Measurements from ENCODE around the gene ADAM12.

The ADAM12 gene

DNA sequence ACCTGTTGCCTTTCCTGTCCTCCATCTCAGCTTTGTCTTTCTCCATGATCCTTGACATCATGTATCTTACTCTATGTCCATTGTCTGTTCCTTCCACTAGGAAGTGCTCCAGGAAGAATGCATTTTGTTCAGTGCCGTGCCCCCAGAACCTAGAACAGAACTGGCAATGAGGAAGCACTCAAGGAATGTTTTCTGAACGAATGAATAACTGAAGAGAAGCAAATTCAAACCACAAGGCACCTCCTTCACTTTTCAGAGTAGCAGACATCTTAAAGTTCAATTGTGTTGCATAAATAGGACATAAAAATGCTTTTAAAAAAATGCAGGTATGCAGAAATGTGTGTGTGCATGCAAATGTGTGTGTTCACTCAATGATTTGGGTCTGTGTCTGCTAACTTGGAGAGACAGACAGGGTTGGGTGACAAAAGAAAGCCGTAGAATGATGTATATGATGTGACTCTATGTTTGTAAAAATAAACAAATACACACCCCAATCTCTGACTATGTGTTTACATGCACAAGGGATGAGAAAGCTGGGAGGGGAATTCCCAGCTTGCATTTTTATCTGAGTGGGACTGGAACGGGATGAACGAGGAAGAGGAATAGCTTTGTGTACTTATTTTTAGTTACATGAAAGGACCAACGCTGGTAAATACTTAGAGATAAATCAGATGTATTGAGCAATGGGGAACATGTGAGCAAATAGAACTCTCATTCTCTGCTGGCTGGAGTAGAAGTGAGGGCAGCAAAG lies 254.2 kb downstream of the ADAM12 start:
- DNase-seq: no peak

DNA sequence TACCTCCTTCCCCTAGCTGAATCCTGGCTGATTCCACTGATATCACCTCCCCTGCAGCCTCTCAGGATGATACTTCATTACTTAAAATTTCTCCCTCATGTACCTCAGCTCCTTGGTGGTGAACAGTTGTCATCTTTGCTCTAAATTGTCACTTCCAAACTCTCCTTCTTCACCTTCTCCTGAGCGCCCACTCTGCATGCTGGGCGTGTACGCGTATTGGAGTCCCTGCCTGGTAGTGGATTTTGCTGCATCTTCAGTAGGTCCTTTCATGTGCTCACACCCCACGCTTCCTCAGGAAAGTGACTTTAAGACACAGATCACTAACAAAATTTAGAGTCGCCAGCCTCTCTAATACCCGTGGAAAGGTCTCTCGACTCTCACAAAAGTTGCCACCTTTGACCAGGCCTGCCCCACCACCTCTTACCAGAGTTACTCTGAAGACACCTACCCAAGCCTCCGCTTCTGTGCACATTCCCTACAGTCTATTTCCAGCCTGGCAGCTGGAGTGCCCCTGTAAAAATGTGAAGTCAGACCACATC lies 255.1 kb downstream of the ADAM12 start:
- DNase-seq: no peak

DNA sequence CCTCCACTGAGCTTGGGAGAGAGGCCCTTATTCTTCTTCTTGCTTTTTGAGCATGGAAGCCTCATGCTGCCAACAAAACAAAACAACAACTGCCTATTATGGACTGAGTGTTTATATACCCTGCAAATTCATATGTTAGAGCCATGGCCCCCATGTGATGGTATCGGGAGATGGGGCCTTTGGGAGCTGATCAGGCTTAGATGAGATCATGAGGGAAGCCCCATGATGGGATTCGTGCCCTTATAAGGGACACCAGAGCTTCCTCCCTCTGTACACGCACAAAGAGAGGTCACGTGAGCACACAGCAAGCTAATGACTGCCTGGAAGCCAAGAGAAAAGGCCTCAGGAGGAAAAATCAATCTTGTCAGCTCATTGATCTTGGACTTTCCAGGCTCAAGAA lies 256.9 kb downstream of the ADAM12 start:
- DNase-seq: no peak

DNA sequence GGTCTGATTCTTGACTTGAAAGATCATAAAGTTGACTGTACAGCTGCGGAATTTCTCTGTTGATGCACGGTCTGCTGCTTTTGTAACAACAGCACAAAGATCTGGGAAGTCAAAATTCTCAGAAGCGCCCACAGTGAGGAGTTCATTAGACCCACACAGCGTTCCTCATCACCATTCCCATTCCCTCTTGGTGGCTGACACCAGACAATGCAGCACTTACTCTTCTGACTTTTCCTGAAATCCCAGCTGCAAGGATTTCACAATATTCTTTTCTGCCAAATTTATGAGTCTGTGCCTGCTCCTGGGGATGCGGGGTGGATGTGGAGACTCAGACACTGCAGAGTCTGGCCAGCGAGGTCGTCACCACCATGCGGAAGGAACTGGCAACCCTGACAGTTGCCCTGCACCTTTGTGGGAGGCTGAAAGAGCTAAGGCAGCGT lies 258.0 kb downstream of the ADAM12 start:
- DNase-seq: no peak

DNA sequence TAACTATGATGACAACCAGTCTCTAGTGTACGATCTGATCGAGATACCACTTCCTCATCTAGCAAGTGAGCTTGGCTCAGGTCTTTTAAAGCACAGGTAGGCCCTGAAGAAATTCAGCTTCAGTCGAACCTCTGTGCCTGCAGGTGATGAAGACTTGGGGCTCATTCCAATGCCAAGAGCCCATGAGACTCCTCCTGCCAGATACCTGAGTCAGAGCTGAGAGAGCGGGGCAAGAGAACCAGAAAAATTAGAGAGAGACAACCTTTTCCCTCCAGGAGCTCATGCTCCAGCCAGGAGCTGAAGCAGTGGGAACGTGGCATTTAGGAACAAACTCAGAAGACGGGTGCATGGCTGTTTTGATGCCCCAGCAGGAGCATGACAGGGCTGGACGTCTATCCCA lies 259.3 kb downstream of the ADAM12 start:
- DNase-seq: no peak

DNA sequence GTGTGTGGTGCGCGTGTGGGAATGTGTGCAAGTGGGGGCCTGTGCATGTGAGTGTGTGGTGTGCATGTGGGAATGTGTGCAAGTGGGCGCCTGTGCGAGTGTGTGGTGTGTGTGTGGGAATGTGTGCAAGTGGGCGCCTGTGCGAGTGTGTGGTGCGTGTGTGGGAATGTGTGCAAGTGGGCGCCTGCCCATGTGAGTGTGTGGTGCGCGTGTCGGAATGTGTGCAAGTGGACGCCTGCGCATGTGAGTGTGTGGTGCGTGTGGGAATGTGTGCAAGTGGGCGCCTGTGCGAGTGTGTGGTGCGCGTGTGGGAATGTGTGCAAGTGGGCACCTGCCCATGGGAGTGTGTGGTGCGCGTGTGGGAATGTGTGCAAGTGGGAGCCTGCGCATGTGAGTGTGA lies 259.7 kb downstream of the ADAM12 start:
- no peak for DNase-seq

DNA sequence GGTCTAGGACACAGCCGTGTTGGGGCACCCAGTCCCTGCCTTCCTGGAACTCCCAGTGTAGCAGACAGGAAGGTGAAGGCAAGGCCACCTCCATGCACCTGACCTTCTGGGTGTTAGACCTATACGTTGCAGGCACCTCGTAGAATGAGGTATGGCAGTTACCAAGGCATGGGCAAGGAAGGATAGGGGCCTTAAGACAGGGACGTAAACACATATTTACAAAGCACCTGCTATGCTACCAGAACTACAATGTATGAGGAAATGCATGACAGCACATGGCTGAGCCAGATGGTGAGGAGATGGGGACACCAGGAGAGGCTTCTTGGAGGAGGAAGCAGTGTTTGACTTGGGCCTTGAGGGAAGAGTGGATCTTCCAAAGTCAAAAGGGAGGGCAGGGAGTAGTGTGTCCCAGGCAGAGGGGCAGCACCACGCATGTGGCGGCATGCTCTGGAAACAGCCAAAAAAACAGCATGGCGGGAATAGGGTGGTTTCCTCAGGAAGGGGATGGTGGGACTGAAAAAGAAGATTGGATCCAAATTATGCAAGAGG lies 260.7 kb downstream of the ADAM12 start:
- DNase-seq: no peak

DNA sequence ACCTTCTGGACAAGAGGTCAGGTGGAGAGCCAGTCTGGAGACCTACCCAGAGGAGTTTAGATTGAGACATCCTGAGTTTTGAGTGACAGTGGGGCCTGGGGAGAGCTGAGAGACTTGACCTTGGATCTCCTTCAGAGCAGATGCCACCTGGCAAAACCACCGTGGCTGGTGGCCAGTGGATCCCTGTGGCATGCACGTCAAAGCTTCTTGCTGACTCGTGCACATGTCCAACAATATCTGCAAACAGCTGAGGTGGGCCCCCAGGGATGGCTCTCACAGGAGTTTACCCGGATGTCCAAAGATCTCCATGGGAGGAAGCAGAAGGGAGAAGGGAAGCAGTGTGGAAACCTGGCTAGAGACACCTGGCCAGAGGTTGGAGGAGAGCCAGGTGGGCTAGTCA lies 261.4 kb downstream of the ADAM12 start:
- DNase-seq: no peak

DNA sequence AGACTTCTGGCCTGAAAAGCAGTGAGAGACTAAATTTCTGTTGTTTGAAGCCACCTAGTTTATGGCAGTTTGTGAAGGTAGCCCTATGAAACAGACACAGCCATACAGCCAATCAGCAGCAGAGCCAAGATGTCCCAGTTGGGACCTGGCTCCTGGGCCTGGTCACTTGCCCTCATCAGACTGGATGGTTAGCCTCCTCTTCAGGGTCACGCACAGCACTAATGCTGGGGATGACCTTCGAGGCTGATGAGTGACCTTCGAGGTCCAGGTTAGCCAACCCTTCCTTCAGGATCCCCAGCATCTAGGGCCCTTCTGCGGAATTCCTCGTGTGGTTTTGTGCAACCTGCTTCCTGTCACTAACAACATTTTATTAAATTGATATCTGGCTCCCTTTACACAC lies 262.3 kb downstream of the ADAM12 start:
- no peak for DNase-seq

DNA sequence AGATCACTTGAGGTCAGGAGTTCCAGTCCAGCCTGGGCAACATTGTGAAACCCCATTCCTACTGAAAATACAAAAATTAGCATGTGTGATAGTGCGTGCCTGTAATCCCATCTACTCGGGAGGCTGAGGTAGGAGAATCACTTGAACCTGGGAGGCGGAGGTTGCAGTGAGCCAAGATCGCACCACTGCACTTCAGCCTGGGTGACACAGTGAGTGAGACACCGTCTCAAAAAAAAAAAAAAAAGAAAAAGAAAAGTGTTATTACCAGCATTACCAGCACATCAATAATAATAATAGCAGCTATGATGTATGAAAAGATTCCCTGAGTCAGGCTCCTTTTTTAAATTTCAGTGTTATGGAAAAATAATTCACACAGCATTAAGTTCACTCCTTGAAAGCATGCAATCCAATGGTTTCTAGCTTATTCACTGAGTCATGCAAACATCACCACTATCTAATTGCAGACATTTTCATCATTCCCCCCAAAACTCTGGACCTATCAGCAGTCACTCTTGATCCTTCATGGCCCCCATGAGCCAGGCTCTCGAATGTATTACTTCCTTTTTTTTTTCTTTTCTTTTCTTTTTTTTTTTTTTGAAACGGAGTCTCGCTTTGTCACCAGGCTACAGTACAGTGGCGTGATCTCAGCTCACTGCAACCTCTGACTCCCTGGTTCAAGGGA lies 263.5 kb downstream of the ADAM12 start:
- no peak for DNase-seq

DNA sequence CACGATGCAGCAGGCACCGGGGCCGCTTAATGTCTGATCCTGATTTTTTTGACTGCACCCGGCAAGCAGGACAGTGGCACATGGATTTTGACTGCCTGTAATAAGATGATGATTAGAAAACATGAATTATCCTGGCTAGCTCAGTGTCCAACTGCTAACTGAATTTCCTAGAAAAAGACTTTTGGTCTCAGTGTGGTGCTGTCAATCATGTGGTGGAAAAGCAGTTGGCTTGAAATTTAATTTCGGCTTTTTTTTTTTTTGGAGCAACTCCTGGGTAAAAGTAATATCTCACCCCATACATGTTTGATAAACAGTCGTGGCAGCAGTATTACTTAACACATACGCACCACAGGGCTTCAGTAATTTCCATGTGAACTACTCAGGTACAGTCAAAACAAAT lies 264.2 kb downstream of the ADAM12 start:
- DNase-seq: no peak

DNA sequence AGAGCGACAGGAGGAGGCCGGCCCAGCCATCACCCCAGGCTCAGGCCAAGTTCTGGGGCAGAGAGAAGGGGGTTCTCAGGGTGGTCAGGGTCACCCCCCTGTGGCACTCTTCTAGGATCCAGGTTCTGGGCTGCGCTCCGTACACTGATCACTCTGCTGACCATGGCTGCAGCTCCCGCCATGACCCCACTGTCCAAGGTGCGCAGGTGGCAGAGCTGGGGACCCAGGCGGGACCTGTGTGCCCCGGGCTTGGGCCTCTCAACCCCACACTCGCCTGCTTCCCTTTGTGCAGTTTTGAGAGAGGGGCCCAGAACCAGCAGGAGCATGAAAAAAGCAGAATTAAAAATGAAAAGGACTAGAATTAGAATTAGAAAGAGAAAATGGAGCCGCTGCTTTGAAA lies 264.8 kb downstream of the ADAM12 start:
- no peak for DNase-seq

DNA sequence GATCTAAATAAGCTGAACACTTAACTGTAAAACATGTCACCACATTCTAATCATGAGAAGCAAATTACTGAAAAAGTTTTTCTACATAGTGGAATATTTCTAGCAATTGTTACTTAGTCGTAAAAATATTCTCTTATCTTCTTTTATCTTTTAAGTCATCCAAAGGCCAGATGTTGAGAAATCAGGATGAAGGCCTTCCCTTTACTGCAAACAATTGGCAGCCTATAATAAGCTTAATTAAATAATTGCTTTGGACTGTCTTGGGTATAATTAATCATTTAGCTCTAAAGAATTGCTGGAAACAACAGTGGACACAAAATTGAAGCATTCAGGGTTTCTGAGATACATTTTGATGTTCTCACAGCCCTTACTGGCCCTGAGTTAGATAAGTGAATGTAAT lies 265.4 kb downstream of the ADAM12 start:
- DNase-seq: no peak

DNA sequence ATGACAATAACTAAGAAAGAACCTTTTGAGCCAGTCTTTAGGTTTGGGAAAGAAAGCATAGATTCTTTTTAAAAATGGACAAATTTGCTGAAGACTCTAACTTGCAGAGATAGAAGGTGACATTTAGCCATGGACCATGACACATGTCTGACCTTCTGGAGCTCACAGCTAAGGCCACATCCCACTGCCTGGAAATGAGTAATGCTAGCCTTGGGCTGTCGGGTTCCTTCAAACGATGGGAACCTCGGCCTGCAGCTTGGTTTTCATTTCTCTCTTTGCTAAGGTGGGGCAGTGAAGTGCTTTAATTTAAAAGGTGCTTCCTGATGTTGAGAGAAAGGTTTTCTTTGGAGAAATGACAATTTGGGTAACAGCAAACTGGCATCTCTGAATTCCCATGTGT lies 268.7 kb downstream of the ADAM12 start:
- DNase-seq: no peak

DNA sequence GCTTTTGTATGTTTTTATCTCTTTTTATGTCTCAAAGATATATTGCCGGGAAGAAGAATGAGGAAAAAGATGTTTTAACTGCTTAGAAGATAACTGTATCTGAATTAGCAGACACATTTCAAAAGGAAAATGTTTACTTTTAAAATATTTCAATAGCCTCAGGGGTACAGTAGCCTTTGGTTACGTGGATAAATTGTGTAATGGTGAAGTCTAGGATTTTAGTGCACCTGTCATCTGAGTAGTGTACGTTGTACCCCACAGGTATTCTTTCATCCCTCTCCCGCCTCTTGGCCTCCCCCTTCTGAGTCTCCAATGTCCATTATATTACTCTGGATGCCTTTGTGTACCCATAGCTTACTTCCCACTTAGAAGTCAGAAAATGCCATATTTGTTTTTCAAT lies 269.8 kb downstream of the ADAM12 start:
- no peak for DNase-seq

DNA sequence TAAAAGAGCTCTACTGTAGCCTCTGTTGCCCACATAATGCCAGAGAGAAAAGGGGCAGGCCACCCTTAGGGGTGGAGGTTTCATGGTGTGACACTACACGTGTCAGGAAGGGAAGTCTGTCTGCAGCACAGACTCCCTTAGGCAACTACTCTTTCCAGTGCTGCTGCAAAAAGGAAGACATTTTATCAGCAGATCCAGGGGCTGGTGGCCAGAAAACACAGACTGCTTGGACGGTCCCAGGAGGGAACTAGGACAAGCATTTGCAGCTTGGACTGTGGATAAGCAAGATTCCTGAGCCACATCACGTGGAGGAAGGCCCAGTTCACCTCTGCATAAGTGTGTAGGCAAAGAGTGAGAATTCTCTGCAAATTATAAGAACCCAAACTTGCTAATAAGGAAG lies 271.1 kb downstream of the ADAM12 start:
- DNase-seq: no peak

DNA sequence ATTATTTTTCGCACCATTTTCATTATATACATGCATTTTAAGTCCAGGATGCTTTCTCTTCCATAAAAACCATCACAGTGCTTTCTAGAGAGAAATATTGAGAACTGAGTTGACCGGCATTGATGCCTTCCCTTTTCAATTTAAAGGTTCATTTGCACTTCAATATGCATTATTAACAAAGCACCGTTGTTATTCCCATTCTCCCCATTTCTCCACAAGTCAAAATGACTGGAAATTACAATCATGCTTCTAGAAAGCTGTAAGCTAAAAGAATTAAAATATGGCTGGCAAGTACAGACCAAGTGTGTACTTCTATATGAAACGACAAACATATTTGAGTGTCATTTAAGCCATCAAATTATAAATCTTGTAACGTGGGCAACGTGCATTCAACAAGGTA lies 272.4 kb downstream of the ADAM12 start:
- no peak for DNase-seq

DNA sequence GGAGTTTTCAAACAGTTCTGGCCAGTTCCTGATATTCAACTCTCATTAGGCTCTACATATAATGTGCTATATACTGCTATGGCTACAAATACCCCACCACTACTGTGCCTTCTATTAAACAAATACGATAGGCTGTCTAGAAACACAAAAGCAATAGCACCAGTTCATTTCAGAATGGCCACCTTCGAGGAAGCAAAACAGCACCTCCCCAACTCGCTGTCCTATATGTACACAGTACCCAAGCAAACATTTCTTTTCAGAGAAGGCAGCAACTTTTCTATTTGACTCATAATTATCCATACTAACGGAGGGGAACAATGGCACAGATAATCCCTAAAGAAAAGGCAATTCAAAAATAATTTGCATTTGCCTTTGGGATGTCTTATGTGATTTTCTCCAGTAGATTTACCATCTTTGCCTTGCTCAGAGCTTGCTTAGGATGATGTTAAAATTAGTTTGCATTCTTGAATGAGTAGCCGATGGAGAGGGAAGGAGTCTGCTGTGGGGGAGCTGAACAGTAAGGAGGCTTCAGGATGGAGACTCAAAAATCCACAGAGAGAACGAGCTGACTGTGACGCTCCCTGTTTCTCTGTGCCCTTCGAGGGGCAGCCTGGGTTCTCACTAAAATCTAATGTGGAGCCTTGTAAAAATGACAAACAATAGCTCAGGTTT lies 273.3 kb downstream of the ADAM12 start:
- DNase-seq: no peak

DNA sequence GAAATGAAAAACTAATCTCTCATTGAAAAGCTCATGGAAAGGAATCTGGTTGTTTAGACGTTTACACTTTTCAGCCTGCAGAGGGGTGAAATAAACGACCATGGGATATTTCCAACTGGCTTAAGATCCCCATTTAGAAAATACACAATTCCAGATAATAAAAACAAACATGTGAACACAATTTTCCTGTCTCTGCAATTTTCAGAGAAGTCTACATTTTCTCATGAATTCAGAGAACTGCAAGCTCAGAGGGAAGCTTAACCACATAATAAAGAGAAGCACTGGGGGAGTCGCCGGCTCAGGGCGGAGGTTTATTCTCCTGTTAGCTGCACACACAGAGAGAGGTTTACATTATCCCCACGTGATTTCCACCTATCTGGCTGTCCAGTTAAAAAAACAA lies 276.8 kb downstream of the ADAM12 start:
- no peak for DNase-seq

DNA sequence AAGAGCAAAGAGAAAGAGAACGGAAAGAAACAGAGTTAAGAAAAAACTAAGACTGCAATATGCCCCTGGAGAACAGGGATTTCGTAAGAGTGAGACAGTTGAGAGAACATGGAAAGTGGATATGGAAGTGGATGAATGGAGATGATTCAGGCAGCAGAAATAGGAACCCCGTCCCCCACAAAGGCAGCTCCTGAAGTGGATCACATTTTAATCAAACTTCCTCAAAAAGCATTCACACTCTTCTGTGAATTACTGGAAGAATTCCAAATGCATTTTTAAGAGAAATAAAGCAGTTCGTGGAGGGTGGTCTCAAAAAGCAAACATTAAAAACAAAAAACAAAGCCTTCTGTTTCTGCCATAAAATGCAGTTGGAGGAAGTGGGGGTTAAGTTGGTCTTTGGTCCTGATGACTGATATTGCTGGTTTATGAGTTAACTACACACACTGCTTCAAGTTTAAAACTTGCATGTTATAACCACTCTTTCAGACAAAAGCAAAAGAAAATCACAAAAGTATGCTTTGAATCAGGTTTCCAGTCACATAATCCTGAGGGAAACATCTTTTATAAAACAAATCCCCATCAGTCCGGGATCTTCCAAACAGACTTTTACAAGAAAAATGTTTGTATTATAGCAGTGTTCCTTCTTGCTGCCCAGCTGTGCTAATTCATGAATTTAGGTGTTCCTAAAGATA lies 277.6 kb downstream of the ADAM12 start:
- DNase-seq: no peak

DNA sequence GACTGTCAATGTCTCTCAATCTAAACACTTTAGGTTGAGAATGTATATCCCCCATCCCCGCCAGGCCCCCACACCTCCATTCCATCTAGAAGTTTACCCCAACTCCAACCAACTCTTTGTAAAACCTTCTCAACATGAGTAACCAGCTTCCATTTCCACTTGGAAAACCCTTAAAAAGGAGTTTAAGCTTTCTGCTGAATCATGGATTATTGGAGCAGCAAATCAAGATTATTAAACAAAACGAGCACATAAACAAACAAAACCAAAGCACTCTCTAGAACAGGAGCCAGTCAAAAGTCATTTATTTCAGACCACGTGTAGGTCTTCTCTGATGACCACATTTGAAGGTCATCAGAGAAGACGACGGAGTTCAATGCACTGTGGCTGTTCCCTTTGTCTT lies 278.4 kb downstream of the ADAM12 start:
- no peak for DNase-seq

DNA sequence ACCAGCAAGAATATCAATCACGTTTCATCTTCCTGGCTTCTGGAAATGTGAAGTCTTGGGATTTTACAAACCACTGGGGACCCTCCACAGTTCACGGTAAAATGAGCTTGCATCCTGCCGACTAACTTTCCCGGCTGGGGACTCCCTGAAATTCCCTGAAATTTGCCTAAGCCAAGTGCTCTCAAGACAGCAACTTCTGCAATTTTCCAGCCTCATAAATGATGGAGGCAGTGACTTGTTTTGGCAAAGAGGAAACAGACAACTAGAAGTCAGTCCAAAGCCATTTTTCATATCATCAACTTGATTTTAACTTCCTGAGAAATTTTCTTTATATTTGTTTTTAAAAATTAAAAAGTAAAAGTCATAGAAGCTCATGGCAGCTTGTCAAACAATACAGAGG lies 279.6 kb downstream of the ADAM12 start:
- no peak for DNase-seq

DNA sequence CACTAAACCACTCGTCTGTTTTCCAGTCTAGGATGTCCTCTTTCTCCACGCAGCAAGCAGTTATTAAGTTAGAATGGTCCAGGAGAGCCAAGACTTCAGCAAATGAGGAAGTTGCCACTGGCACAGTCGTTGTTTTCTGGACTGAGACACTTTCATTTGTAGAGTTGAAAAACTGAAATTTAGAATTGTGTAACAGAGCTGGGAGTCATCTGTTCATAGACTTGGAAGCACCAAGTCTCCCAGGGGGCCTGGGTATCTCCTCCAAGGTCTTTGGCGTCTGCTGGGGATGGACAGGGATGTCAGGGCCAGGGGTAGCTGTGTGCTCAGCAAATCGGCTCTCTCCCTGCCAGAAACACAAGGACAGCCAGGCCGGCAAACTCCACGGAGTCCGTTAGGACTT lies 283.5 kb downstream of the ADAM12 start:
- no peak for DNase-seq

All from KG1 (cell line).